ENCODE results near the gene C2orf49. TPM values are rescaled to one million over a fixed set of nuclear protein-coding genes. Genes with fewer than 3 reads are reported as not detected.

The C2orf49 gene
- polyA plus RNA-seq, 1 experiment = 20.3 TPM

GRCh38 chr2:105357122-105357521, 19.8 kb downstream of the C2orf49 start:
- no peak overlapping the region for H3K27ac ChIP-seq (ENCODE audit: low read depth, low read length)
- no peaks in the 10 kb centered on the region for H3K27me3 ChIP-seq (ENCODE audit: control insufficient read depth, insufficient read depth, low read length)
- TF ChIP-seq CTCF (IDR thresholded peaks at IDR 0.05; ENCODE audit: low read depth, low read length) = no peak
- no peak for DNase-seq (ENCODE audit: low read depth, low spot score)
- POLR2A ChIA-PET = interaction anchor here (0.9 kb wide), 1 partner anchor 38 kb away, joined by 3 read pairs; no protein-coding TSS in a partner anchor
- H3K9me3 ChIP-seq (ENCODE audit: control insufficient read depth, insufficient read depth, low read length) = no peaks in the 10 kb centered on the region
- CTCF ChIA-PET = interaction anchor here (0.9 to 2.5 kb wide), 6 partner anchors 10 to 190 kb away, joined by 3 to 16 read pairs (median 4); no protein-coding TSS in a partner anchor
- H3K4me3 ChIP-seq (ENCODE audit: low read depth, low read length) = no peak overlapping the region

- ChIA-PET CTCF (interaction anchor here (2.2 kb wide), 1 partner anchor 163 kb away, joined by 9 read pairs; no protein-coding TSS in a partner anchor), POLR2A (interaction anchor here (1.3 kb wide), 1 partner anchor 13 kb away, joined by 5 read pairs; no protein-coding TSS in a partner anchor)
- no peaks in the 10 kb centered on the region for H3K9me3 ChIP-seq (ENCODE audit: control insufficient read depth, insufficient read depth, low read length)
- H3K4me3 ChIP-seq (ENCODE audit: low read depth, low read length) = no peak overlapping the region
- DNase-seq (ENCODE audit: low read depth, low spot score) = no peak
- H3K27me3 ChIP-seq (ENCODE audit: control insufficient read depth, insufficient read depth, low read length) = no peaks in the 10 kb centered on the region
- TF ChIP-seq CTCF (IDR thresholded peaks at IDR 0.05; ENCODE audit: low read depth, low read length) = no peak
- peak overlapping the region; percentile 48 for H3K27ac ChIP-seq (ENCODE audit: low read depth, low read length)
These were observed 21.3 kb downstream of the C2orf49 start for GRCh38 chr2:105358593-105358992.

- no peak for TF ChIP-seq CTCF (IDR thresholded peaks at IDR 0.05; ENCODE audit: low read depth, low read length)
- POLR2A ChIA-PET = no interaction called here
- no peak overlapping the region for H3K4me3 ChIP-seq (ENCODE audit: low read depth, low read length)
- CTCF ChIA-PET = interaction anchor here (2.2 kb wide), 1 partner anchor 160 kb away, joined by 13 read pairs; no protein-coding TSS in a partner anchor
- no peak overlapping the region for H3K27ac ChIP-seq (ENCODE audit: low read depth, low read length)
- H3K27me3 ChIP-seq (ENCODE audit: control insufficient read depth, insufficient read depth, low read length) = no peaks in the 10 kb centered on the region
- H3K9me3 ChIP-seq (ENCODE audit: control insufficient read depth, insufficient read depth, low read length) = no peaks in the 10 kb centered on the region
- DNase-seq (ENCODE audit: low read depth, low spot score) = no peak
These were observed 24.0 kb downstream of the C2orf49 start for GRCh38 chr2:105361102-105361889.

GRCh38 chr2:105362862-105363591, 25.7 kb downstream of the C2orf49 start:
- POLR2A ChIA-PET = no interaction called here
- peak overlapping the region; percentile 43 for H3K27ac ChIP-seq (ENCODE audit: low read depth, low read length)
- no peak for DNase-seq (ENCODE audit: low read depth, low spot score)
- no peak overlapping the region for H3K4me3 ChIP-seq (ENCODE audit: low read depth, low read length)
- no peak for TF ChIP-seq CTCF (IDR thresholded peaks at IDR 0.05; ENCODE audit: low read depth, low read length)
- no peaks in the 10 kb centered on the region for H3K9me3 ChIP-seq (ENCODE audit: control insufficient read depth, insufficient read depth, low read length)
- H3K27me3 ChIP-seq (ENCODE audit: control insufficient read depth, insufficient read depth, low read length) = no peaks in the 10 kb centered on the region
- CTCF ChIA-PET = interaction anchor here (1.2 to 2.2 kb wide), 2 partner anchors 19 to 158 kb away, joined by 4 to 13 read pairs; no protein-coding TSS in a partner anchor
